H9 (cell line): Measurements from ENCODE around the gene PIP4K2A. TPM values are rescaled to one million over a fixed set of nuclear protein-coding genes. Genes with fewer than 3 reads are reported as not detected.

Source experiments
- DNase-seq: peaks from one replicate; pipeline ENCODE4 v3.0.0-alpha.2; 2017
- H2AFZ ChIP-seq: one replicate; pipeline ENCODE4 v1.6.1; 2013; ENCODE audit warnings: mild to moderate bottlenecking, low read length, control low read depth, moderate library complexity
- H2AK5ac ChIP-seq: 2 replicates; pipeline ENCODE4 v1.6.1; 2013; ENCODE audit warnings: low read length, control low read depth, mixed read lengths; ENCODE audit not compliant: insufficient read length
- H2BK120ac ChIP-seq: one replicate; pipeline ENCODE4 v1.6.1; 2013; ENCODE audit warnings: low read depth, mild to moderate bottlenecking, low read length, control low read depth, inconsistent platforms; ENCODE audit not compliant: poor library complexity, severe bottlenecking
- H2BK12ac ChIP-seq: 2 replicates; pipeline ENCODE4 v1.6.1; 2013; ENCODE audit warnings: low read length, control low read depth, mixed read lengths, low read depth; ENCODE audit not compliant: insufficient read length
- H2BK15ac ChIP-seq: 2 replicates; pipeline ENCODE4 v1.6.1; 2013; ENCODE audit warnings: low read depth, low read length, control low read depth
- H2BK20ac ChIP-seq: one replicate; pipeline ENCODE4 v1.6.1; 2013; ENCODE audit warnings: low read depth, mild to moderate bottlenecking, low read length, control low read depth, inconsistent platforms; ENCODE audit not compliant: poor library complexity, severe bottlenecking
- H2BK5ac ChIP-seq: 2 replicates; pipeline ENCODE4 v1.6.1; 2013; ENCODE audit warnings: low read length, control low read depth, mixed read lengths; ENCODE audit not compliant: insufficient read length
- H3K14ac ChIP-seq: 2 replicates; pipeline ENCODE4 v1.6.1; 2013; ENCODE audit warnings: low read length, control low read depth; ENCODE audit not compliant: insufficient read depth
- H3K18ac ChIP-seq: 2 replicates; pipeline ENCODE4 v1.6.1; 2013; ENCODE audit warnings: low read depth, mild to moderate bottlenecking, mixed read lengths, low read length, control low read depth; ENCODE audit not compliant: insufficient read length
- H3K23ac ChIP-seq: 2 replicates; pipeline ENCODE4 v1.6.1; 2013; ENCODE audit warnings: low read length, control low read depth, mixed read lengths, low read depth; ENCODE audit not compliant: insufficient read length
- H3K23me2 ChIP-seq: 2 replicates; pipeline ENCODE4 v1.6.1; 2013; ENCODE audit warnings: low read depth, mild to moderate bottlenecking, mixed read lengths, low read length, control low read depth; ENCODE audit not compliant: insufficient read length, poor library complexity, severe bottlenecking
- H3K27ac ChIP-seq: 2 replicates; pipeline ENCODE4 v1.5.1; 2013; ENCODE audit warnings: low read length, control low read depth, mixed read lengths, low read depth; ENCODE audit not compliant: insufficient read length
- H3K27me3 ChIP-seq: 2 replicates; pipeline ENCODE4 v1.6.1; 2013; ENCODE audit warnings: low read length, control low read depth, inconsistent platforms; ENCODE audit not compliant: insufficient read depth
- H3K4ac ChIP-seq: 2 replicates; pipeline ENCODE4 v1.6.1; 2013; ENCODE audit warnings: low read depth, mild to moderate bottlenecking, control low read depth, inconsistent platforms, low read length, moderate library complexity
- H3K4me1 ChIP-seq: 2 replicates; pipeline ENCODE4 v1.6.1; 2013; ENCODE audit warnings: low read length, control low read depth, inconsistent platforms; ENCODE audit not compliant: insufficient read depth
- H3K4me2 ChIP-seq: 2 replicates; pipeline ENCODE4 v1.6.1; 2013; ENCODE audit warnings: low read length, control low read depth, mixed read lengths; ENCODE audit not compliant: insufficient read length, insufficient read depth
- H3K56ac ChIP-seq: 2 replicates; pipeline ENCODE4 v1.6.1; 2013; ENCODE audit warnings: low read depth, mild to moderate bottlenecking, mixed read lengths, low read length, control low read depth; ENCODE audit not compliant: insufficient read length
- H3K79me1 ChIP-seq: 2 replicates; pipeline ENCODE4 v1.6.1; 2013; ENCODE audit warnings: low read depth, mild to moderate bottlenecking, moderate library complexity, low read length, control low read depth, inconsistent platforms; ENCODE audit not compliant: insufficient read depth, poor library complexity, severe bottlenecking
- H3K79me2 ChIP-seq: 2 replicates; pipeline ENCODE4 v1.6.1; 2013; ENCODE audit warnings: low read length, control low read depth, inconsistent platforms; ENCODE audit not compliant: insufficient read depth
- H3K9ac ChIP-seq: 2 replicates; pipeline ENCODE4 v1.6.1; 2013; ENCODE audit warnings: low read length, control low read depth, mixed read lengths; ENCODE audit not compliant: insufficient read length; ENCODE audit errors: extremely low read depth
- H3K9me3 ChIP-seq: one replicate; pipeline ENCODE4 v1.6.1; 2013; ENCODE audit warnings: low read depth, low read length, inconsistent platforms; ENCODE audit not compliant: control insufficient read depth
- H3T11ph ChIP-seq: one replicate; pipeline ENCODE4 v1.6.1; 2013; ENCODE audit warnings: mild to moderate bottlenecking, low read length, control low read depth, inconsistent platforms
- H4K20me1 ChIP-seq: one replicate; pipeline ENCODE4 v1.6.1; 2013; ENCODE audit not compliant: control insufficient read depth, insufficient read length, insufficient read depth
- H4K5ac ChIP-seq: 2 replicates; pipeline ENCODE4 v1.6.1; 2013; ENCODE audit warnings: low read depth, mild to moderate bottlenecking, mixed read lengths, low read length, control low read depth; ENCODE audit not compliant: insufficient read length
- H4K8ac ChIP-seq: replicated peaks from 2 replicates; pipeline ENCODE4 v1.6.1; 2013; ENCODE audit warnings: low read length, control low read depth, mixed read lengths, low read depth; ENCODE audit not compliant: insufficient read length
- H4K91ac ChIP-seq: 2 replicates; pipeline ENCODE4 v1.6.1; 2013; ENCODE audit warnings: low read depth, mild to moderate bottlenecking, moderate library complexity, mixed read lengths, low read length, control low read depth; ENCODE audit not compliant: insufficient read length
- H3K27ac Mint-ChIP-seq, 3 experiments: 2 replicates in 2 of 3; 3 replicates in 1 of 3; pipeline ENCODE4 v1.8.0; 2020 to 2021; ENCODE audit warnings: mixed read lengths in 3 of 3, mild to moderate bottlenecking in 1 of 3, moderate library complexity in 1 of 3
- H3K27me3 Mint-ChIP-seq: 2 replicates; pipeline ENCODE4 v1.8.0; 2021; ENCODE audit warnings: low read depth, mild to moderate bottlenecking, moderate library complexity, mixed read lengths
- H3K36me3 Mint-ChIP-seq, 3 experiments: 2 replicates in 2 of 3; 3 replicates in 1 of 3; pipeline ENCODE4 v1.8.0; 2020 to 2021; ENCODE audit warnings: low read depth in 3 of 3, mixed read lengths in 3 of 3; ENCODE audit not compliant: insufficient read depth in 1 of 3
- H3K4me1 Mint-ChIP-seq, 2 experiments: 2 replicates each; pipeline ENCODE4 v1.8.0; 2020; ENCODE audit warnings: mixed read lengths in 2 of 2
- H3K4me3 Mint-ChIP-seq, 2 experiments: 2 replicates in 1 of 2; 3 replicates in 1 of 2; pipeline ENCODE4 v1.8.0; 2020 to 2021; ENCODE audit warnings: mild to moderate bottlenecking in 2 of 2, mixed read lengths in 2 of 2, moderate library complexity in 1 of 2
- H3K9me3 Mint-ChIP-seq, 2 experiments: 2 replicates in 1 of 2; 3 replicates in 1 of 2; pipeline ENCODE4 v1.8.0; 2020; ENCODE audit warnings: mild to moderate bottlenecking in 2 of 2, mixed read lengths in 2 of 2, moderate library complexity in 1 of 2
- CTCF ChIP-seq: fragments of 200-600 bp; sonication (generic); conservative IDR thresholded peaks from 3 replicates; pipeline ENCODE4 v1.8.0; 2021; ENCODE audit warnings: antibody characterized with exemption, mild to moderate bottlenecking
- WGBS: extraction: QIAGEN DNeasy Blood & Tissue Kit; methylation state at CpG from one replicate; pipeline ENCODE4 v1.1.7; 2013; ENCODE audit warnings: missing lambda C conversion rate, low lambda C conversion rate, mixed read lengths; ENCODE audit not compliant: insufficient read length; ENCODE audit errors: extremely low coverage; 5-methylcytosine and 5-hydroxymethylcytosine counted together
- long read RNA-seq: library from polyadenylated mRNA; unstranded; transcript quantifications from one replicate; pipeline ENCODE4 v2.0.0, GENCODE V29; 2020
- total RNA-seq: library from RNA; stranded (reverse); gene quantifications from 2 replicates; pipeline ENCODE4 v1.2.1, GENCODE V29; 2021

The PIP4K2A gene
- total RNA-seq: 33.3 and 33.6 TPM in 2 replicates
- long read RNA-seq, partial matches to known transcripts: 15 of 30 reads
- long read RNA-seq, other reads (novel, unspliced or antisense): 11 of 30 reads

GRCh38 chr10:22714479-22715289, at the start of gene PIP4K2A:
Gene PIP4K2A, minus strand, starts transcription at chr10:22714578. Its CDS starts 252 bp downstream, at chr10:22714326.
- Histone ChIP-seq H2AFZ (no peak within 1 kb of the TSS), H2AK5ac (no peak within 1 kb of the TSS), H2BK5ac (no peak within 1 kb of the TSS), H3K4me1 (no peaks in the 10 kb centered on the region), H2BK120ac (no peak within 1 kb of the TSS), H3T11ph (no peak within 1 kb of the TSS), H4K8ac (no peak within 1 kb of the TSS), H3K18ac (peak within 1 kb of the TSS; percentile 69), H3K79me1 (peaks cover 5% of the 10 kb centered on the region), H3K23ac (no peak within 1 kb of the TSS), H3K4me2 (peak within 1 kb of the TSS; percentile 62), H2BK12ac (no peak within 1 kb of the TSS), H4K5ac (no peak within 1 kb of the TSS), H2BK15ac (no peak within 1 kb of the TSS), H3K27ac (no peak within 1 kb of the TSS), H3K56ac (no peak within 1 kb of the TSS), H3K79me2 (peaks cover 18% of the 10 kb centered on the region), H4K91ac (no peak within 1 kb of the TSS), H3K4ac (no peak within 1 kb of the TSS), H3K23me2 (peaks cover 12% of the 10 kb centered on the region), H3K27me3 (no peaks in the 10 kb centered on the region; the same call in 1 of the 2 replicates), H2BK20ac (no peak within 1 kb of the TSS), H4K20me1 (no peaks in the 10 kb centered on the region), H3K9me3 (no peaks in the 10 kb centered on the region), H3K9ac (peak within 1 kb of the TSS; percentile 39), H3K14ac (no peak within 1 kb of the TSS)
- WGBS: no CpG with 5 or more reads among the region's 83 CpGs
- peak within 1 kb of the TSS; percentile 78 to 88 for H3K4me3 Mint-ChIP-seq
- TF ChIP-seq CTCF: no peak
- H3K9me3 Mint-ChIP-seq: no peaks in the 10 kb centered on the region; a peak in 1 of 5 replicates
- no peak within 1 kb of the TSS for H3K27ac Mint-ChIP-seq
- peak; percentile 51 for DNase-seq
- peaks cover 28 to 30% of the 10 kb centered on the region in 2 experiments for H3K4me1 Mint-ChIP-seq
- peaks cover 20% of the 10 kb centered on the region for H3K27me3 Mint-ChIP-seq
- H3K36me3 Mint-ChIP-seq: no peaks in the 10 kb centered on the region
